Hypothalamus (tissue), 51 donors: ENCODE data around the gene DOK7.
A peak's percentile ranks its signal among the peaks of the same experiment; 100 is the strongest.
"Not testable (repeated sequence)": the region's sequence is repeated elsewhere in the genome, so short reads cannot be mapped to it uniquely, and the experiment has no call there.

Experiments used
- DNase-seq, 51 donors: peaks; one replicate each; lab custom pipeline; 2025; lab: John Stamatoyannopoulos, UW

DOK7 gene

GRCh38 chr4:3441501-3442459 lies 21.3 kb upstream of the DOK7 start, which contains the start of gene HGFAC:
HGFAC (plus strand) TSS chr4:3441968; CDS start chr4:3442002, 34 bp downstream.
- DNase-seq: no peak

- DNase-seq: no peak
Measured at GRCh38 chr4:3442460-3442958, 20.6 kb upstream of the DOK7 start.

- peak in 11 of 51 donors; percentile 3 to 58 (median 17) for DNase-seq
Measured at GRCh38 chr4:3442959-3443749, 20.0 kb upstream of the DOK7 start.

GRCh38 chr4:3443750-3444309 lies 19.3 kb upstream of the DOK7 start:
- no peak for DNase-seq

GRCh38 chr4:3444351-3445110 lies 18.6 kb upstream of the DOK7 start:
- DNase-seq: no peak

- no peak for DNase-seq
Measured at GRCh38 chr4:3445111-3445820, 17.8 kb upstream of the DOK7 start.

GRCh38 chr4:3445829-3446545 lies 17.1 kb upstream of the DOK7 start:
- no peak for DNase-seq

- DNase-seq: no peak
Measured at GRCh38 chr4:3446631-3447320, 16.3 kb upstream of the DOK7 start.

GRCh38 chr4:3447431-3448395 lies 15.4 kb upstream of the DOK7 start:
- DNase-seq: no peak

- DNase-seq: no peak
Measured at GRCh38 chr4:3449047-3449573, 14.0 kb upstream of the DOK7 start.

GRCh38 chr4:3449574-3450534 lies 13.3 kb upstream of the DOK7 start:
- no peak for DNase-seq

GRCh38 chr4:3450643-3451042 lies 12.5 kb upstream of the DOK7 start:
- DNase-seq: no peak

- peak in 1 of 51 donors; percentile 9 for DNase-seq
Measured at GRCh38 chr4:3451956-3452355, 11.2 kb upstream of the DOK7 start.

- no peak for DNase-seq
Measured at GRCh38 chr4:3452376-3452775, 10.7 kb upstream of the DOK7 start.

- not testable (repeated sequence) for DNase-seq
Measured at GRCh38 chr4:3455596-3455995, 7.5 kb upstream of the DOK7 start.

GRCh38 chr4:3458371-3458770 lies 4.7 kb upstream of the DOK7 start:
- no peak for DNase-seq
